Ishikawa (cell line): Measurements from ENCODE around the gene TRIM27.

ENCODE experiments used
- CEBPB ChIP-seq: IDR thresholded peaks from 2 replicates; pipeline ENCODE4 v1.6.1; 2012
- CREB1 ChIP-seq: IDR thresholded peaks from 2 replicates; pipeline ENCODE4 v1.6.1; 2012; ENCODE audit warnings: low read depth
- EGR1 ChIP-seq: IDR thresholded peaks from 2 replicates; pipeline ENCODE4 v1.6.1; 2012
- EP300 ChIP-seq: IDR thresholded peaks from 2 replicates; pipeline ENCODE4 v1.6.1; 2012; ENCODE audit warnings: borderline replicate concordance
- FOXM1 ChIP-seq: IDR thresholded peaks from 2 replicates; pipeline ENCODE4 v1.6.1; 2012; ENCODE audit warnings: low read depth, borderline replicate concordance
- NFIC ChIP-seq: IDR thresholded peaks from 2 replicates; pipeline ENCODE4 v1.6.1; 2012
- RAD21 ChIP-seq: IDR thresholded peaks from 2 replicates; pipeline ENCODE4 v1.6.1; 2012; ENCODE audit warnings: low read depth
- TAF1 ChIP-seq: IDR thresholded peaks from 2 replicates; pipeline ENCODE4 v1.6.1; 2012; ENCODE audit warnings: low read depth, mild to moderate bottlenecking
- TCF12 ChIP-seq: IDR thresholded peaks from 2 replicates; pipeline ENCODE4 v1.6.1; 2012; ENCODE audit warnings: low read depth
- TEAD4 ChIP-seq: IDR thresholded peaks from 2 replicates; pipeline ENCODE4 v1.6.1; 2012
- YY1 ChIP-seq: IDR thresholded peaks from 2 replicates; pipeline ENCODE4 v1.6.1; 2012; ENCODE audit warnings: low read depth
- ZBTB7A ChIP-seq: IDR thresholded peaks from 2 replicates; pipeline ENCODE4 v1.6.1; 2012; ENCODE audit warnings: low read depth
- TF ChIP-seq, protein P1 (sequence below): IDR thresholded peaks from 2 replicates; pipeline ENCODE4 v1.6.1; 2012; ENCODE audit warnings: low read depth, mild to moderate bottlenecking
- TF ChIP-seq, protein P2 (sequence below): IDR thresholded peaks from 2 replicates; pipeline ENCODE4 v1.6.1; 2012
- TF ChIP-seq, protein P3 (sequence below): IDR thresholded peaks from 2 replicates; pipeline ENCODE4 v1.6.1; 2012

Gene TRIM27

DNA sequence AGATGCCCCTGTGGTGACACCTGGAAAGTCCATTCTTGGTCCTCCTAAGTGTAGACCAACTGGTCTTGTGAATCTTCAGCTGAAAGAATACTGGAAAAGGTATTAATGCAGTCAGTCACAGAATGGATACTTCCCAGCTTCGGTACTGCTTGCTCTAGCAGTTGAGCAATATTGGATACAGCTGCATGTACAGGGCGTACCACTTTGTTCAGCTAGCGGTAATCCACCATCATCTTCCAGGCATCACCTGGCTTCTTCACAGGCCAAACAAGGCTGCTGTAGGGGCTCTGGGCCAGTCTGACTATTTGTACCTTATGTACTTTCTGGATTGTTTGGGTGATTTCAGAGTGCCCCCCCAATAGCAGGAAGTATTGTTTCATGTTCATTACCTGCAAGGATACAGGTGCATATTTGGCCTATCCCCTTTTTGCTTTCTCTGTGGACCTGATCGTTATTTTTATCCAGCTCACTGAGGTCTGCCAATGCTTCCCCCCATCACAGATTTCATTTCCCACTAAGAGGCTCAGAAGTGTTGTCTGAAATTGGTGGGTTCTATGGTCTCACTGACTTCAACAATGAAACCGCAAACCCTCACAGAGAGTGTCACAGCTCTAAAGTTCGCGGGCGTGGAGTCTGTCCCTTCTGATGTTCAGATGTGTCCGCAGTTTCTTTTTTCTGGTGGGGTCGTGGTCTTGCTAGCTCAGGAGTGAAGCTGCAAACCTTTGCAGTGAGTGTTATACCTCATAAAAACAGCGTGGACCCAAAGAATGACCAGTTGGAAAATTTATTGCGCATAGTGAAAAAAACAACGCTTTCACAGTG is 52.2 kb downstream of the TRIM27 start:
- TF ChIP-seq ZBTB7A (no peak), EGR1 (no peak), EP300 (no peak), TCF12 (no peak), CEBPB (no peak), RAD21 (no peak), TAF1 (no peak), YY1 (no peak), TEAD4 (no peak)
- TF ChIP-seq, protein P1, sequence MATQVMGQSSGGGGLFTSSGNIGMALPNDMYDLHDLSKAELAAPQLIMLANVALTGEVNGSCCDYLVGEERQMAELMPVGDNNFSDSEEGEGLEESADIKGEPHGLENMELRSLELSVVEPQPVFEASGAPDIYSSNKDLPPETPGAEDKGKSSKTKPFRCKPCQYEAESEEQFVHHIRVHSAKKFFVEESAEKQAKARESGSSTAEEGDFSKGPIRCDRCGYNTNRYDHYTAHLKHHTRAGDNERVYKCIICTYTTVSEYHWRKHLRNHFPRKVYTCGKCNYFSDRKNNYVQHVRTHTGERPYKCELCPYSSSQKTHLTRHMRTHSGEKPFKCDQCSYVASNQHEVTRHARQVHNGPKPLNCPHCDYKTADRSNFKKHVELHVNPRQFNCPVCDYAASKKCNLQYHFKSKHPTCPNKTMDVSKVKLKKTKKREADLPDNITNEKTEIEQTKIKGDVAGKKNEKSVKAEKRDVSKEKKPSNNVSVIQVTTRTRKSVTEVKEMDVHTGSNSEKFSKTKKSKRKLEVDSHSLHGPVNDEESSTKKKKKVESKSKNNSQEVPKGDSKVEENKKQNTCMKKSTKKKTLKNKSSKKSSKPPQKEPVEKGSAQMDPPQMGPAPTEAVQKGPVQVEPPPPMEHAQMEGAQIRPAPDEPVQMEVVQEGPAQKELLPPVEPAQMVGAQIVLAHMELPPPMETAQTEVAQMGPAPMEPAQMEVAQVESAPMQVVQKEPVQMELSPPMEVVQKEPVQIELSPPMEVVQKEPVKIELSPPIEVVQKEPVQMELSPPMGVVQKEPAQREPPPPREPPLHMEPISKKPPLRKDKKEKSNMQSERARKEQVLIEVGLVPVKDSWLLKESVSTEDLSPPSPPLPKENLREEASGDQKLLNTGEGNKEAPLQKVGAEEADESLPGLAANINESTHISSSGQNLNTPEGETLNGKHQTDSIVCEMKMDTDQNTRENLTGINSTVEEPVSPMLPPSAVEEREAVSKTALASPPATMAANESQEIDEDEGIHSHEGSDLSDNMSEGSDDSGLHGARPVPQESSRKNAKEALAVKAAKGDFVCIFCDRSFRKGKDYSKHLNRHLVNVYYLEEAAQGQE: no peak

DNA sequence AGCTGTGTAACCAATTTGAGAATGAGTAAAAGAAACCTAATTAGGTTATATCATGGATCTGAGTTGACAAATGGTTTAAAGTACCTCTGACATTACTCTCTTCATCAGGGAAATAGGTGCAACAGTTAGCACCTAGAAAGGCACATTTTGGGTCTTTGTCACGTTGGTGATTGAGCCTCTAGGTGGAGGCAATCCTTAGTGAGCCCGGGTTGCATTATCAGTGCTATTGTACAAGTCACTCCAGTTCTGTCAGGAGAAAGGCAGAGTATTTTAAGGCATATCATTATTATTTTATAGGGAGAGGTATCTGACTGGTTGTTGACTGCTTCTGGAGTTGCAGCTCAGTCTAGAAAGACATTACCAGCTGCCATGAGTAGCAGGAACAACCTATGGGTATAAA is 54.9 kb downstream of the TRIM27 start:
- no peak for TF ChIP-seq NFIC
- no peak for TF ChIP-seq YY1
- TF ChIP-seq CEBPB: no peak
- TF ChIP-seq ZBTB7A: no peak
- TF ChIP-seq, protein P2, sequence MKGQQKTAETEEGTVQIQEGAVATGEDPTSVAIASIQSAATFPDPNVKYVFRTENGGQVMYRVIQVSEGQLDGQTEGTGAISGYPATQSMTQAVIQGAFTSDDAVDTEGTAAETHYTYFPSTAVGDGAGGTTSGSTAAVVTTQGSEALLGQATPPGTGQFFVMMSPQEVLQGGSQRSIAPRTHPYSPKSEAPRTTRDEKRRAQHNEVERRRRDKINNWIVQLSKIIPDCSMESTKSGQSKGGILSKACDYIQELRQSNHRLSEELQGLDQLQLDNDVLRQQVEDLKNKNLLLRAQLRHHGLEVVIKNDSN: no peak
- TF ChIP-seq CREB1: no peak
- no peak for TF ChIP-seq TCF12
- TF ChIP-seq, protein P1: no peak
- no peak for TF ChIP-seq FOXM1
- TF ChIP-seq TAF1: no peak
- no peak for TF ChIP-seq RAD21
- TF ChIP-seq TEAD4: no peak
- TF ChIP-seq EP300: no peak
- TF ChIP-seq EGR1: no peak
- TF ChIP-seq, protein P3, sequence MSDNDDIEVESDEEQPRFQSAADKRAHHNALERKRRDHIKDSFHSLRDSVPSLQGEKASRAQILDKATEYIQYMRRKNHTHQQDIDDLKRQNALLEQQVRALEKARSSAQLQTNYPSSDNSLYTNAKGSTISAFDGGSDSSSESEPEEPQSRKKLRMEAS: no peak

DNA sequence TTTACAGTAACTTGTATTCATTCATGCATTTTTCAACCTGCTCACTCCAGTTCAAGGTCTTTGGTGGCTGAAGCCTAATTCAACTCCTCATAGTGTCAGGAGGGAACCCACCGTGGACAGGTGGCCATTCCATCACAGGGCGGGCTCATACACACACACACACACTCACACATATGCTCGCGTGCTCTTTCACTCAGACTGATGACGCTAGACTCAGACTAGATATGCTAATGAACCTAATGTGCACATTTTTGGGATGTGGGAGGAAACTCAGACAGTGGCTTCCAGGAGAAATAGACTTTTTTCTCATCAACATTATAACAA is 56.7 kb downstream of the TRIM27 start:
- TF ChIP-seq TCF12 (no peak), NFIC (no peak), EGR1 (no peak), EP300 (no peak), FOXM1 (no peak), RAD21 (no peak), YY1 (no peak), TAF1 (no peak)
- TF ChIP-seq, protein P2: no peak
- TF ChIP-seq, protein P3: no peak
- TF ChIP-seq, protein P1: no peak

DNA sequence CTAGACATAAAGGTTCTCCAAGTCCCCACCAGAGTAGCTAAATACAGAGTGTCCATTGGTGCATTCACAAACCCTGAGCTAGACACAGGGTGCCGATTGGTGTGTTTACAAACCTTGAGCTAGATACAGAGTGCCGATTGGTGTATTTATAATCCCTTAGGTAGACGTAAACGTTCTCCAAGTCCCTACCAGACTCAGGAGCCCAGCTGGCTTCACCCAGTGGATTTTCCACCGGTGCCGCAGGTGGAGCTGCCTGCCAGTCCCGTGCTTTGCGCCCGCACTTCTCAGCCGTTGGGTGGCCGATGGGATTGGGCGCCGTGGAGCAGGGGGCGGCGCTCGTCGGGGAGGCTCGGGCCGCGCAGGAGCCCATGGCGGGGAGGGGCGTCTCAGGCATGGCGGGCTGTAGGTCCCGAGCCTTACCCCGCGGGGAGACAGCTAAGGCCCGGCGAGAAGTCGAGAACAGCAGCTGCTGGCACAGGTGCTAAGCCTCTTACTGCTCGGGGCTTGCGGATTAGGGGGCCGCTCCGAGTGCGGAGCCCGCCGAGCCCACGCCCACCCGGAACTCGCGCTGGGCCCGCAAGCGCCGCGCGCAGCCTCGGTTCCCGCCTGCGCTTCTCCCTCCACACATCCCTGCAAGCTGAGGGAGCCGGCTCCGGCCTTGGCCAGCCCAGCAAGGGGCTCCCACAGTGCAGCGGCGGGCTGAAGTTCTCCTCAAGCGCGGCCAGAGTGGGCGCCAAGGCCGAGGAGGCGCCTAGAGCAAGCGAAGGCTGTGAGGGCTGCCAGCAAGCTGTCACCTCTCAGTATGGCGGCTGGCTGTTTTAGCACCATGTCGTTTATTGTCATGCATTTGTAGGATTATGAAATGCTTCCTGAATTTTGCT is 57.3 kb downstream of the TRIM27 start:
- TF ChIP-seq YY1 (peak; percentile 72), ZBTB7A (0 out of 2 replicates have a peak, but pooled peaks have one; percentile 37), TAF1 (peak; percentile 54)
- TF ChIP-seq, protein P3: peak; percentile 75
